Measurements from ENCODE around the gene EPB42.
"Not testable (repeated sequence)": the region's sequence is repeated elsewhere in the genome, so short reads cannot be mapped to it uniquely, and the experiment has no call there.

Gene EPB42

DNA sequence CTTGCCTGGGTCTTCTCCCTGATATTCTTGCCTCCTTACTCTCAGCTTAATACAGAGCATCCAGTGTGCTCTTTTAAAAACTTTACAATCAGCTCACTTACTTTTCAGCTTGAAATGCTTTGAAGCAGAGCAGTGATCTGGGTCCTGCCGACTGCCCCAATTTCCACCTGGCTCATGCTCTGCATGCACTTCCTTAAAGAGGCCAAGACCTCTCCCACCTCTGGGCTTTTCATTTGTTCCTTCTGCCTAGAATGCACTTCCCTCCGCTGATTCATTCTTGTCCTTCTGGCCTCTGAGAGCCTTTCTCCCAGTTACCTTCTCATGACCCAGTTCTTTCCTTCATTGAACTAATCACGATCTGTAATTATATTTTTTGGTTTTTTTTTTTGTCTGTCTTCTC, 37.5 kb downstream of the EPB42 start:
- H3K27ac ChIP-seq (ENCODE audit: low read depth, low read length): no peak overlapping the region
- no peak overlapping the region for H3K9ac ChIP-seq (ENCODE audit: low read length)
- H3K9me3 ChIP-seq (ENCODE audit: insufficient read depth, low read length): no peaks in the 10 kb centered on the region
- no peak overlapping the region for H3K4me2 ChIP-seq (ENCODE audit: low read depth, low read length, poor library complexity, severe bottlenecking)
- H3K27me3 ChIP-seq (ENCODE audit: low read length): no peaks in the 10 kb centered on the region
- TF ChIP-seq CTCF (IDR thresholded peaks at IDR 0.05; ENCODE audit: insufficient read depth, low read length, poor library complexity, severe bottlenecking) (no peak), EZH2phosphoT487 (conservative IDR thresholded peaks at IDR 0.05; ENCODE audit: low read length) (no peak)
- no peaks in the 10 kb centered on the region for H3K9me2 ChIP-seq (replicated peaks; ENCODE audit: insufficient read depth, low read length)
- H3K36me3 ChIP-seq (ENCODE audit: low read length): 0 out of 2 replicates have a peak, but pooled peaks cover 4% of the 10 kb centered on the region
- H3K4me3 ChIP-seq (ENCODE audit: insufficient read depth, low read length, poor library complexity, severe bottlenecking): no peak overlapping the region
- no peaks in the 10 kb centered on the region for H4K20me1 ChIP-seq (ENCODE audit: low read depth, low read length)
- H3F3A ChIP-seq (ENCODE audit: insufficient read depth): peaks cover 36% of the 10 kb centered on the region
- no peak overlapping the region for H2AFZ ChIP-seq (ENCODE audit: low read depth, low read length, severe bottlenecking)
- H3K79me2 ChIP-seq (ENCODE audit: insufficient read depth, low read length): peaks cover 14% of the 10 kb centered on the region

- not testable (repeated sequence) for H3K27ac ChIP-seq (ENCODE audit: low read depth, low read length); H3K4me3 ChIP-seq (ENCODE audit: insufficient read depth, low read length, poor library complexity, severe bottlenecking); H3K9me3 ChIP-seq (ENCODE audit: insufficient read depth, low read length); H4K20me1 ChIP-seq (ENCODE audit: low read depth, low read length); H3K9ac ChIP-seq (ENCODE audit: low read length); H3K9me2 ChIP-seq (replicated peaks; ENCODE audit: insufficient read depth, low read length); H2AFZ ChIP-seq (ENCODE audit: low read depth, low read length, severe bottlenecking); H3K79me2 ChIP-seq (ENCODE audit: insufficient read depth, low read length); H3K4me2 ChIP-seq (ENCODE audit: low read depth, low read length, poor library complexity, severe bottlenecking); H3K27me3 ChIP-seq (ENCODE audit: low read length)
- H3F3A ChIP-seq (ENCODE audit: insufficient read depth): peaks cover 15% of the 10 kb centered on the region; the same call in 1 of the 2 replicates
- H3K36me3 ChIP-seq (ENCODE audit: low read length): peaks cover 33% of the 10 kb centered on the region; the same call in 1 of the 2 replicates
These were observed 43.7 kb downstream of the EPB42 start for GRCh38 chr15:43177147-43177546.

GRCh38 chr15:43175656-43176309, 45.0 kb downstream of the EPB42 start:
- not testable (repeated sequence) for H3K4me2 ChIP-seq (ENCODE audit: low read depth, low read length, poor library complexity, severe bottlenecking); H3K79me2 ChIP-seq (ENCODE audit: insufficient read depth, low read length); H3K9me3 ChIP-seq (ENCODE audit: insufficient read depth, low read length); H3K4me3 ChIP-seq (ENCODE audit: insufficient read depth, low read length, poor library complexity, severe bottlenecking); H3K9me2 ChIP-seq (replicated peaks; ENCODE audit: insufficient read depth, low read length); H4K20me1 ChIP-seq (ENCODE audit: low read depth, low read length); H3K9ac ChIP-seq (ENCODE audit: low read length); H3K27ac ChIP-seq (ENCODE audit: low read depth, low read length); H2AFZ ChIP-seq (ENCODE audit: low read depth, low read length, severe bottlenecking); H3K27me3 ChIP-seq (ENCODE audit: low read length)
- Histone ChIP-seq H3K36me3 (ENCODE audit: low read length) (peaks cover 42% of the 10 kb centered on the region), H3F3A (ENCODE audit: insufficient read depth) (peaks cover 11% of the 10 kb centered on the region; the same call in 1 of the 2 replicates)

DNA sequence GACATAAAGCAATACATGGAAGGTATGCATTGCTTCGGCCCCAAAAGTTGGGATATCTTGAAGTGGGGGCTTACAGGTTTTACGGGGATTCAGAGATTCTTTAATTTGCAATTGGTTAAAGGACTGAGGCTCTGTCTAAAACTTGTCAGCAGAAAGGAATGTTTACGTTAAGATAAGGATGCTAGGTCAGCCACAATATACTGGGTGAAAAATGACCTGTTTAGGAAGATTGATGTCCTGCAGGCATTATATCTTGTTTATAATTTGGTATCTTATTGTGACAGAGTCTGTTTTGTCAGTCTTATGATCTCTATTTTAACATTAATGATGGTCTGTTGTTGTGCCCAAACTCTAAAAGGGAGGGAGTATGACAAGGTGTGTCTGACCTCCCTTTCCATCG, 50.9 kb downstream of the EPB42 start:
- TF ChIP-seq EZH2phosphoT487 (conservative IDR thresholded peaks at IDR 0.05; ENCODE audit: low read length) (no peak), CTCF (IDR thresholded peaks at IDR 0.05; ENCODE audit: insufficient read depth, low read length, poor library complexity, severe bottlenecking) (no peak)
- H3K36me3 ChIP-seq (ENCODE audit: low read length): peaks cover 50% of the 10 kb centered on the region
- no peak overlapping the region for H3K4me2 ChIP-seq (ENCODE audit: low read depth, low read length, poor library complexity, severe bottlenecking)
- no peak overlapping the region for H3K9ac ChIP-seq (ENCODE audit: low read length)
- H3F3A ChIP-seq (ENCODE audit: insufficient read depth): 0 out of 2 replicates have a peak, but pooled peaks cover 2% of the 10 kb centered on the region
- no peaks in the 10 kb centered on the region for H4K20me1 ChIP-seq (ENCODE audit: low read depth, low read length)
- H2AFZ ChIP-seq (ENCODE audit: low read depth, low read length, severe bottlenecking): no peak overlapping the region
- H3K4me3 ChIP-seq (ENCODE audit: insufficient read depth, low read length, poor library complexity, severe bottlenecking): no peak overlapping the region
- no peaks in the 10 kb centered on the region for H3K9me2 ChIP-seq (replicated peaks; ENCODE audit: insufficient read depth, low read length)
- H3K27me3 ChIP-seq (ENCODE audit: low read length): no peaks in the 10 kb centered on the region
- no peak overlapping the region for H3K27ac ChIP-seq (ENCODE audit: low read depth, low read length)
- H3K79me2 ChIP-seq (ENCODE audit: insufficient read depth, low read length): no peaks in the 10 kb centered on the region
- no peaks in the 10 kb centered on the region for H3K9me3 ChIP-seq (ENCODE audit: insufficient read depth, low read length)
